Transverse colon (tissue), 4 donors: ENCODE results near the gene AGRN.

Experiments used
- CTCF ChIP-seq, 5 experiments: fragments of 200-600 bp in 3 of 5; fragments of 450-650 bp in 2 of 5; sonication (generic) in 3 of 5; IDR thresholded peaks; 1 replicate in 2 of 5; 2 replicates in 3 of 5; pipeline ENCODE4 v1.5.1; 2016 to 2017; ENCODE audit warnings: antibody characterized with exemption in 5 of 5, inconsistent platforms in 3 of 5, mild to moderate bottlenecking in 2 of 5, moderate library complexity in 1 of 5
- POLR2AphosphoS5 ChIP-seq, 3 donors: sonication (generic); formaldehyde crosslinking; IDR thresholded peaks; one replicate each; pipeline ENCODE4 v1.6.1; 2016; ENCODE audit warnings: antibody characterized with exemption in 3 of 3

GRCh38 chr1:997713-997992 lies 22.3 kb upstream of the AGRN start:
- TF ChIP-seq POLR2AphosphoS5 (IDR thresholded peaks at IDR 0.05) (no peak), CTCF (IDR thresholded peaks at IDR 0.05) (no peak)
